LoVo (cell line): ENCODE results near the gene SVIL.

Experiments used
- DNase-seq: peaks from one replicate; pipeline ENCODE4 v3.0.0-alpha.2; 2016; ENCODE audit warnings: low spot score

SVIL gene

GRCh38 chr10:29634764-29635625 is at the start of gene SVIL:
Gene SVIL, minus strand, starts transcription at chr10:29634971. Its CDS starts 79,913 bp downstream, at chr10:29555058.
- no peak for DNase-seq

- DNase-seq, result no peak
Measured at GRCh38 chr10:29681676-29682448, 47.1 kb upstream of the SVIL start.

- DNase-seq, result no peak
Measured at GRCh38 chr10:29680091-29680490, 45.3 kb upstream of the SVIL start.

GRCh38 chr10:29676732-29677131 is 42.0 kb upstream of the SVIL start:
- no peak for DNase-seq

- no peak for DNase-seq
Measured at GRCh38 chr10:29675984-29676383, 41.2 kb upstream of the SVIL start.

GRCh38 chr10:29671968-29672367 is 37.2 kb upstream of the SVIL start:
- DNase-seq, result no peak

GRCh38 chr10:29671228-29671780 is 36.5 kb upstream of the SVIL start:
- no peak for DNase-seq

GRCh38 chr10:29670761-29671160 is 36.0 kb upstream of the SVIL start:
- no peak for DNase-seq

GRCh38 chr10:29669149-29669548 is 34.4 kb upstream of the SVIL start:
- DNase-seq, result no peak

- peak; percentile 37 for DNase-seq
Measured at GRCh38 chr10:29668628-29669027, 33.9 kb upstream of the SVIL start.

- no peak for DNase-seq
Measured at GRCh38 chr10:29667191-29667590, 32.4 kb upstream of the SVIL start.

GRCh38 chr10:29666201-29666600 is 31.4 kb upstream of the SVIL start:
- DNase-seq, result no peak

- no peak for DNase-seq
Measured at GRCh38 chr10:29663718-29664117, 28.9 kb upstream of the SVIL start.

GRCh38 chr10:29658984-29659965 is 24.5 kb upstream of the SVIL start:
- peak; percentile 94 for DNase-seq

GRCh38 chr10:29657719-29658274 is 23.0 kb upstream of the SVIL start:
- no peak for DNase-seq

GRCh38 chr10:29656451-29656992 is 21.8 kb upstream of the SVIL start:
- no peak for DNase-seq

- no peak for DNase-seq
Measured at GRCh38 chr10:29652192-29652591, 17.4 kb upstream of the SVIL start.

- DNase-seq, result no peak
Measured at GRCh38 chr10:29651767-29652166, 17.0 kb upstream of the SVIL start.

- DNase-seq, result no peak
Measured at GRCh38 chr10:29650552-29650944, 15.8 kb upstream of the SVIL start.

- DNase-seq, result no peak
Measured at GRCh38 chr10:29649561-29650551, 15.1 kb upstream of the SVIL start.
